ENCODE data around the gene STK24.

STK24 gene

GRCh38 chr13:98496966-98497365 lies 79.9 kb downstream of the STK24 start:
- H2BK5ac ChIP-seq (ENCODE audit: low read length): no peak overlapping the region
- no peak overlapping the region for H4K8ac ChIP-seq (ENCODE audit: low read depth, low read length)
- no peaks in the 10 kb centered on the region for H3K27me3 ChIP-seq (ENCODE audit: control insufficient read depth in 3 of 3, insufficient read depth in 3 of 3, low read depth in 1 of 3, low read length in 3 of 3)
- H3K9ac ChIP-seq (ENCODE audit: low read depth, low read length, poor library complexity): no peak overlapping the region
- H4K91ac ChIP-seq (ENCODE audit: low read depth, low read length, poor library complexity): no peak overlapping the region
- peaks cover 9 to 28% of the 10 kb centered on the region in 2 donors for H3K36me3 ChIP-seq (replicated peaks in 1 of 2; ENCODE audit: control insufficient read depth in 2 of 2, insufficient read depth in 2 of 2, low read length in 2 of 2)
- H2AK5ac ChIP-seq (ENCODE audit: low read depth, low read length): no peak overlapping the region
- H3K4me1 ChIP-seq (ENCODE audit: control insufficient read depth in 2 of 2, insufficient read depth in 1 of 2, low read depth in 1 of 2, low read length in 2 of 2): peaks cover 10 to 18% of the 10 kb centered on the region in 2 donors
- H3K18ac ChIP-seq (ENCODE audit: low read length): no peak overlapping the region
- no peak overlapping the region for H2BK15ac ChIP-seq (ENCODE audit: low read length)
- no peak overlapping the region for H2BK12ac ChIP-seq (ENCODE audit: low read length)
- H3K9me3 ChIP-seq (replicated peaks in 1 of 2; ENCODE audit: control insufficient read depth in 2 of 2, insufficient read depth in 1 of 2, low read depth in 1 of 2, low read length in 2 of 2): peaks cover 4 to 10% of the 10 kb centered on the region in 2 donors
- no peak overlapping the region for H3K23ac ChIP-seq (ENCODE audit: low read depth, low read length, poor library complexity)
- H3K27ac ChIP-seq (replicated peaks; ENCODE audit: low read length): no peak overlapping the region
- no peak overlapping the region for H3K4me3 ChIP-seq (ENCODE audit: low read length in 2 of 2)
- H2AFZ ChIP-seq (ENCODE audit: low read length): no peak overlapping the region
- peaks cover 7% of the 10 kb centered on the region for H3K79me1 ChIP-seq (ENCODE audit: low read depth, low read length)
- no CpG with 5 or more reads among the region's 8 CpGs for WGBS, 2 donors (ENCODE audit: extremely low coverage in 2 of 2, insufficient read length in 2 of 2, insufficient replicate concordance in 1 of 2)
- no peak overlapping the region for H3K4ac ChIP-seq (ENCODE audit: low read length)
- no peak overlapping the region for H2BK120ac ChIP-seq (ENCODE audit: low read depth, low read length)
- no peak for DNase-seq (ENCODE audit: low spot score)
- H3K4me2 ChIP-seq (ENCODE audit: insufficient read depth, low read length, poor library complexity, severe bottlenecking): no peak overlapping the region
- no peak overlapping the region for H3K14ac ChIP-seq (ENCODE audit: low read length)

DNA sequence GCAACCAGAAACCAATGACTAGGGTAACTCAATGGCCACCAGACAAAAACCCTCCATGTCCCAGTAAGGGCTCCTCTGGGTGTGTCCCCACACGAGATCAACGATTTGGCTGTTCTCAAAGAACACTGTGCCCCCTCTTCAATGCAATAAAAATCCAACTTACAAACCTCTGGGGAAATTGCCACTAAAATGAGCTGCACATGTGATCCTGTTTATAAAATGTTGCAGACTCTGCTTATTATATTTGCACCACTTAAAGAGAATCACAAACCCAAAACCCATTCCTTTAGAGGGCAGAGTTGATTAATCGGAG lies 80.5 kb downstream of the STK24 start:
- Histone ChIP-seq H2AFZ (ENCODE audit: low read length) (no peak overlapping the region), H3K4ac (ENCODE audit: low read length) (no peak overlapping the region), H3K18ac (ENCODE audit: low read length) (peak overlapping the region; percentile 33), H3K4me1 (ENCODE audit: control insufficient read depth in 2 of 2, insufficient read depth in 1 of 2, low read depth in 1 of 2, low read length in 2 of 2) (peaks cover 10 to 16% of the 10 kb centered on the region in 2 donors), H3K23ac (ENCODE audit: low read depth, low read length, poor library complexity) (no peak overlapping the region), H2AK5ac (ENCODE audit: low read depth, low read length) (no peak overlapping the region), H3K27ac (replicated peaks; ENCODE audit: low read length) (no peak overlapping the region), H3K9ac (ENCODE audit: low read depth, low read length, poor library complexity) (no peak overlapping the region), H3K4me2 (ENCODE audit: insufficient read depth, low read length, poor library complexity, severe bottlenecking) (no peak overlapping the region), H4K8ac (ENCODE audit: low read depth, low read length) (no peak overlapping the region), H2BK15ac (ENCODE audit: low read length) (no peak overlapping the region), H3K36me3 (replicated peaks in 1 of 2; ENCODE audit: control insufficient read depth in 2 of 2, insufficient read depth in 2 of 2, low read length in 2 of 2) (peaks cover 9 to 28% of the 10 kb centered on the region in 2 donors), H3K14ac (ENCODE audit: low read length) (no peak overlapping the region), H2BK12ac (ENCODE audit: low read length) (no peak overlapping the region), H3K27me3 (ENCODE audit: control insufficient read depth in 3 of 3, insufficient read depth in 3 of 3, low read depth in 1 of 3, low read length in 3 of 3) (no peaks in the 10 kb centered on the region), H2BK5ac (ENCODE audit: low read length) (no peak overlapping the region), H4K91ac (ENCODE audit: low read depth, low read length, poor library complexity) (no peak overlapping the region), H3K9me3 (replicated peaks in 1 of 2; ENCODE audit: control insufficient read depth in 2 of 2, insufficient read depth in 1 of 2, low read depth in 1 of 2, low read length in 2 of 2) (peaks cover 4 to 10% of the 10 kb centered on the region in 2 donors), H3K79me1 (ENCODE audit: low read depth, low read length) (peaks cover 5% of the 10 kb centered on the region), H2BK120ac (ENCODE audit: low read depth, low read length) (no peak overlapping the region), H3K4me3 (ENCODE audit: low read length in 2 of 2) (no peak overlapping the region)
- no peak for DNase-seq (ENCODE audit: low spot score)
- no CpG with 5 or more reads among the region's 3 CpGs for WGBS, 2 donors (ENCODE audit: extremely low coverage in 2 of 2, insufficient read length in 2 of 2, insufficient replicate concordance in 1 of 2)

DNA sequence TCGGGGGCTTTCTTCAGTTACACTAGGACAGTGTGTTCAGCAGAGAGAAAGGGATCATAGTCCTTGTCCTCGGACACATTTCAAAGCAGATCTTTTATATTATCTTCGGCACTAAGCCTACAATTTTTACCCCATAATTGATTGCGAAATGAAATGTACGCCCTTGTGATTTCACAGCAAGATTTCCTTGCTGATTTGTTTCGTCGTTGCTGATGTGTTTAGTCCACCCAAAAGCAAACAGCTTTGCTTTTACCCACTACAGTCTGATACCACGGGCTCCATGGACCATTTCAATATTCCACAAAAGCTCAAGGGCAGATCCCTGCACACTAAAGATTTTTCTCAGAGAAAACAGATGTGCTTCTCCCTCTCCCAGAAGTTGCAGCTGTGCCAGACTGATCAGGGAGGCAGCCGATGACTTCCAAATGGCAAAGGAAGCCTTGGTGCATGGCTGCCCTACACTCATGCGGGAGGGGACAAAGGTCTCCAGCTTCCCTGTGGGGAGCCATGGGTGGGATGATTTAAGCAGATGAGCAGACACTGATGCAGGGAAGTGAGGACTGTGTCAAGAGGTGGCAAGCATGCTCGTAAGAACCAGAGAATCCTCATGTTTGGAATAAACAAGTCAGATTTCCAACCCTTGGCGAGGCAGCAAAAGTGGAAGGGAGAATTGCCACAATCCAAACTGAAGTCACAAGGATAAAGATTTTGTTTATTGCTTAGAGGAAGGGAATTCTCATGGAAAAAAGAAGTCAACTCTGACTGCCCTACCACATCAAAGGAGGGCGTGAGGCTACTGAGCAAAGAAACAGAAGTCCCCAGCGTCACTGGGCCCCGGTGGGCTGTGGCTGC lies 81.1 kb downstream of the STK24 start:
- no peak overlapping the region for H3K4me2 ChIP-seq (ENCODE audit: insufficient read depth, low read length, poor library complexity, severe bottlenecking)
- H2BK120ac ChIP-seq (ENCODE audit: low read depth, low read length): no peak overlapping the region
- H3K23ac ChIP-seq (ENCODE audit: low read depth, low read length, poor library complexity): no peak overlapping the region
- peaks cover 12 to 21% of the 10 kb centered on the region in 2 donors for H3K4me1 ChIP-seq (ENCODE audit: control insufficient read depth in 2 of 2, insufficient read depth in 1 of 2, low read depth in 1 of 2, low read length in 2 of 2)
- H3K36me3 ChIP-seq (replicated peaks in 1 of 2; ENCODE audit: control insufficient read depth in 2 of 2, insufficient read depth in 2 of 2, low read length in 2 of 2): peaks cover 9 to 30% of the 10 kb centered on the region in 2 donors
- H3K27me3 ChIP-seq (ENCODE audit: control insufficient read depth in 3 of 3, insufficient read depth in 3 of 3, low read depth in 1 of 3, low read length in 3 of 3): no peaks in the 10 kb centered on the region
- no peak overlapping the region for H2BK15ac ChIP-seq (ENCODE audit: low read length)
- no peak overlapping the region for H2AFZ ChIP-seq (ENCODE audit: low read length)
- H3K9ac ChIP-seq (ENCODE audit: low read depth, low read length, poor library complexity): no peak overlapping the region
- H3K27ac ChIP-seq (replicated peaks; ENCODE audit: low read length): no peak overlapping the region
- no peak overlapping the region for H3K4ac ChIP-seq (ENCODE audit: low read length)
- no peak overlapping the region for H4K8ac ChIP-seq (ENCODE audit: low read depth, low read length)
- no peak overlapping the region for H3K4me3 ChIP-seq (ENCODE audit: low read length in 2 of 2)
- H3K9me3 ChIP-seq (replicated peaks in 1 of 2; ENCODE audit: control insufficient read depth in 2 of 2, insufficient read depth in 1 of 2, low read depth in 1 of 2, low read length in 2 of 2): peaks cover 4 to 10% of the 10 kb centered on the region in 2 donors
- H4K91ac ChIP-seq (ENCODE audit: low read depth, low read length, poor library complexity): no peak overlapping the region
- H2BK5ac ChIP-seq (ENCODE audit: low read length): no peak overlapping the region
- H3K79me1 ChIP-seq (ENCODE audit: low read depth, low read length): peaks cover 2% of the 10 kb centered on the region
- no peak overlapping the region for H2AK5ac ChIP-seq (ENCODE audit: low read depth, low read length)
- peak overlapping the region; percentile 33 for H3K18ac ChIP-seq (ENCODE audit: low read length)
- DNase-seq (ENCODE audit: low spot score): no peak
- no peak overlapping the region for H3K14ac ChIP-seq (ENCODE audit: low read length)
- no peak overlapping the region for H2BK12ac ChIP-seq (ENCODE audit: low read length)
- no CpG with 5 or more reads among the region's 15 CpGs for WGBS, 2 donors (ENCODE audit: extremely low coverage in 2 of 2, insufficient read length in 2 of 2, insufficient replicate concordance in 1 of 2)

DNA sequence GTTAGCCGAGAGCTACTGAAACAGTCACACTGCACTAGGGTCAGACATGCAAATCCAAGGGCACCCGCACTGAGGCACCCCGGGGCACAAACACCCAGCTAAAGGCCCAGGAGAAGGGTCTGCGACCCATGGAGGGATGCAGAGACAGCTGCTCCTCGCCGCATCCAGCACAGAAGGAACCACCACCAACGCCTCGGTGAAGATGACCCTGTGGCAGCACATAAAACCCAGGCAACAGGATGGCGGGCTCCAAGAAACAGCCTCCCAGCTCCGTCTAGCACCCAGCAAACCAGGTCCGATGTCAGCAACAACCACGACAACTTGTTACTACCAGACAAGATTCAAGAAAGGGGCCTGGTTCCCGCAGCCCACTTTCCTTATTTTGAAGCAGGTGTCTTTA lies 82.1 kb downstream of the STK24 start:
- H3K79me1 ChIP-seq (ENCODE audit: low read depth, low read length): peaks cover 2% of the 10 kb centered on the region
- no peak overlapping the region for H4K8ac ChIP-seq (ENCODE audit: low read depth, low read length)
- no CpG with 5 or more reads among the region's 13 CpGs for WGBS, 2 donors (ENCODE audit: extremely low coverage in 2 of 2, insufficient read length in 2 of 2, insufficient replicate concordance in 1 of 2)
- H3K27me3 ChIP-seq (ENCODE audit: control insufficient read depth in 3 of 3, insufficient read depth in 3 of 3, low read depth in 1 of 3, low read length in 3 of 3): no peaks in the 10 kb centered on the region
- no peak overlapping the region for H3K18ac ChIP-seq (ENCODE audit: low read length)
- peaks cover 9 to 27% of the 10 kb centered on the region in 2 donors for H3K36me3 ChIP-seq (replicated peaks in 1 of 2; ENCODE audit: control insufficient read depth in 2 of 2, insufficient read depth in 2 of 2, low read length in 2 of 2)
- H2BK5ac ChIP-seq (ENCODE audit: low read length): no peak overlapping the region
- H3K9me3 ChIP-seq (replicated peaks in 1 of 2; ENCODE audit: control insufficient read depth in 2 of 2, insufficient read depth in 1 of 2, low read depth in 1 of 2, low read length in 2 of 2): peaks cover 4 to 10% of the 10 kb centered on the region in 2 donors
- no peak overlapping the region for H3K4me2 ChIP-seq (ENCODE audit: insufficient read depth, low read length, poor library complexity, severe bottlenecking)
- no peak overlapping the region for H2BK15ac ChIP-seq (ENCODE audit: low read length)
- no peak overlapping the region for H2BK12ac ChIP-seq (ENCODE audit: low read length)
- no peak overlapping the region for H2BK120ac ChIP-seq (ENCODE audit: low read depth, low read length)
- H3K9ac ChIP-seq (ENCODE audit: low read depth, low read length, poor library complexity): no peak overlapping the region
- no peak overlapping the region for H3K4me3 ChIP-seq (ENCODE audit: low read length in 2 of 2)
- H3K14ac ChIP-seq (ENCODE audit: low read length): peak overlapping the region; percentile 50
- DNase-seq (ENCODE audit: low spot score): no peak
- no peak overlapping the region for H2AK5ac ChIP-seq (ENCODE audit: low read depth, low read length)
- H3K4me1 ChIP-seq (ENCODE audit: control insufficient read depth in 2 of 2, insufficient read depth in 1 of 2, low read depth in 1 of 2, low read length in 2 of 2): peaks cover 14 to 27% of the 10 kb centered on the region in 2 donors
- no peak overlapping the region for H2AFZ ChIP-seq (ENCODE audit: low read length)
- no peak overlapping the region for H3K4ac ChIP-seq (ENCODE audit: low read length)
- no peak overlapping the region for H3K23ac ChIP-seq (ENCODE audit: low read depth, low read length, poor library complexity)
- no peak overlapping the region for H3K27ac ChIP-seq (replicated peaks; ENCODE audit: low read length)
- H4K91ac ChIP-seq (ENCODE audit: low read depth, low read length, poor library complexity): no peak overlapping the region

Measured in neuronal stem cell (in vitro differentiated cells).